AG04450 (cell line): ENCODE data around the gene CDADC1. TPM values are rescaled to one million over a fixed set of nuclear protein-coding genes. Genes with fewer than 3 reads are reported as not detected.

Experiments
- CTCF ChIA-PET: fragments of 300-600, 350-600 bp; formaldehyde crosslinking; extraction: SDS; loops from one replicate; lab custom pipeline; 2022; ENCODE audit warnings: antibody characterized with exemption, inconsistent platforms; lab: Charles Lee
- POLR2A ChIA-PET: fragments of 350-600 bp; formaldehyde crosslinking; extraction: SDS; loops from one replicate; lab custom pipeline; 2021; ENCODE audit warnings: antibody characterized with exemption, inconsistent platforms; lab: Yijun Ruan, JAX
- DNase-seq: peaks from one replicate; pipeline ENCODE4 v3.0.0-alpha.2; 2011; ENCODE audit warnings: low read depth, low spot score
- H3K27ac ChIP-seq: one replicate; pipeline ENCODE4 v1.5.1; 2012; ENCODE audit warnings: low read depth, low read length, control low read depth
- H3K27me3 ChIP-seq: one replicate; pipeline ENCODE4 v1.6.0; 2012; ENCODE audit warnings: low read length; ENCODE audit not compliant: control insufficient read depth, insufficient read depth
- H3K4me3 ChIP-seq: 2 replicates; pipeline ENCODE4 v1.5.1; 2011; ENCODE audit warnings: mild to moderate bottlenecking, low read depth, low read length, control low read depth
- H3K9me3 ChIP-seq: 2 replicates; pipeline ENCODE4 v1.5.1; 2012; ENCODE audit warnings: low read length; ENCODE audit not compliant: control insufficient read depth, insufficient read depth
- CTCF ChIP-seq: IDR thresholded peaks from 2 replicates; pipeline ENCODE4 v1.5.1; 2011; ENCODE audit warnings: low read depth, low read length, control low read depth, inconsistent platforms
- polyA plus RNA-seq: library from polyadenylated mRNA; depleted of rRNA; stranded (reverse); fragments of >200 nt; gene quantifications from 2 replicates; pipeline ENCODE4 v1.2.3, GENCODE V29; 2011

CDADC1 gene
- polyA plus RNA-seq, 1 experiment = 6.4 TPM

DNA sequence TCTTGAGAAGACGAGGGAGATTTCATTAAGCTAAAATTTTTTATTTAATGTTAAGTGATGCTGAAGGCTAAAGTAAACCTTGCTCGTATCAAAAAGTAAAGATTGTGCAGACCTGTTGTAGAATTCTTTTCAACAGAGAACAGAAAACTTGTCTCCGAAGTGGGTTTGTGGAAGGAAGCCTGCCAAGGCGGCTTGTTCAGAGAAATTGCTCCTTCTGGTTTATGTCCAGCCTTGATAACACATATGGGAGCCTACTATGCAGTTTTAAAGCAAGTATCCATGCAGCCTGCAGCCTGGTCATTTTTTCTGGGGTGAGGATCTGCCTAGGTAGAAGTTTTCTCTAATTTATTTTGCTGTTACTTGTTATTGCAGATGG, 26.1 kb upstream of the CDADC1 start:
- ChIA-PET POLR2A (no interaction called here), CTCF (interaction anchor here (0.6 to 1.3 kb wide), 3 partner anchors 17 to 59 kb away, joined by 3 to 6 read pairs (median 4); no protein-coding TSS in a partner anchor)
- Histone ChIP-seq H3K27me3 (peaks cover 73% of the 10 kb centered on the region), H3K27ac (no peak overlapping the region), H3K9me3 (peaks cover 4% of the 10 kb centered on the region; the same call in 1 of the 2 replicates), H3K4me3 (no peak overlapping the region)
- no peak for DNase-seq
- no peak for TF ChIP-seq CTCF

DNA sequence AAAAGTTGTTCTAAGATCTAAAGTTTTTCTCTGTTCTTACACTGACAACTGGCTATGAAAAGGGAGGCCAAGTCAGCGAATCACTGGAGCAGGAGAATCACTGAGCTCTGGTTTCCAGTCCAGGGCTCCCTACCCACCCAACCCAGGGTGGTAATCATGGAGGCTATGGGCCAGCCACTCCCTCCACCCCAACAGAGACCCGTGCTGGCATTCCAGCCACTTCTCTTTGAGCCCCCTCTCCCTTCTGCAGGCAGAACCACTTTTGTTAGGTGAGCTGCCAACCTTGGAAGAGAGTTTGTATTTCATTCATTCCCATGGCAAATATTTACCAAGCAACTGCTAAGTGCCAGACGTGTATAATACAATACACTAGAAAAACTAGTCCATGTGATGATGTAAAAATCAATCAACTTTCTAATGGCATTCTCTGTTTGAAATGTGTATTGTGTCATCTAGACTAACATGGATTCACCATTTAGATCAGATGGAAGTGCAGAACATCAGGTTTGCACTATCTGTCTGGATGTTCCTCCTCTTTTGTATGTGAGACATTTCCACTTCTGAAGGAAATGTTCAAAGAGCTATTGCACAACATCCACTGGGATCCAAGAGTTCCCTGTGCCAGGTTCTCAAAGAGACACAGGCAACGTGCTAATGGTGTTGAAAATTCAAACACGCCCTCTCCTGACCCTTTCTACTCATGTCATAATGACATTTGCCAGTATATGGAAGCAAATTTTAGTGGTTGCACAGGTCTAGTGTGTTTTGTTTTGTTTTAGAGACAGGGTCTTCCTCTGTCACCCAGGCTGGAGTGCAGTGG, 22.3 kb upstream of the CDADC1 start:
- CTCF ChIA-PET = no interaction called here
- no peak for TF ChIP-seq CTCF
- no peaks in the 10 kb centered on the region; the same call in 1 of the 2 replicates for H3K9me3 ChIP-seq
- H3K27ac ChIP-seq = no peak overlapping the region
- POLR2A ChIA-PET = no interaction called here
- peaks cover 42% of the 10 kb centered on the region for H3K27me3 ChIP-seq
- no peak for DNase-seq
- no peak overlapping the region for H3K4me3 ChIP-seq

DNA sequence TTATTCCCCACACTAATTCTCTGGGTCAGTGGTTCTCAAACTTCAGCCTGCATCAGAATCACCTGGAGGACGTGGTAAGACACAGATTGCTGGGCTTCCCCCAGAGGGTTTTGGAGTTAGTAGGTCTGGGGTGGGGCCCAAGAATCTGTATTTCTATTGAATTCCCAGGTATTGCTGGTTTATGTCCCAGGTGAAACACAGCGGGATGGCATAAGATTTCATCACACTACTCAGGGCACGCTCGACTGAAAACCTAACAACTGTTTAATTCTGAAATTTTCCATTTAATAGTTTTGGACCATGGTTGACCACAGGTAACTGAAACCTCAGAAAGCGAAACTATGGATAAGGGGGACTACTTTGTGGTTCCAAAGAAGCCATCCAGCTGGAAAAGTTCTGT, 21.1 kb upstream of the CDADC1 start:
- Histone ChIP-seq H3K9me3 (no peaks in the 10 kb centered on the region), H3K4me3 (no peak overlapping the region), H3K27ac (no peak overlapping the region), H3K27me3 (peaks cover 33% of the 10 kb centered on the region)
- POLR2A ChIA-PET = no interaction called here
- DNase-seq = no peak
- CTCF ChIA-PET = no interaction called here
- TF ChIP-seq CTCF = no peak

- no peak for TF ChIP-seq CTCF
- Histone ChIP-seq H3K9me3 (no peaks in the 10 kb centered on the region), H3K27ac (no peak overlapping the region), H3K4me3 (no peak overlapping the region), H3K27me3 (no peaks in the 10 kb centered on the region)
- ChIA-PET CTCF (no interaction called here), POLR2A (no interaction called here)
- DNase-seq = no peak
Observed at GRCh38 chr13:49234741-49235140, 13.0 kb upstream of the CDADC1 start.

DNA sequence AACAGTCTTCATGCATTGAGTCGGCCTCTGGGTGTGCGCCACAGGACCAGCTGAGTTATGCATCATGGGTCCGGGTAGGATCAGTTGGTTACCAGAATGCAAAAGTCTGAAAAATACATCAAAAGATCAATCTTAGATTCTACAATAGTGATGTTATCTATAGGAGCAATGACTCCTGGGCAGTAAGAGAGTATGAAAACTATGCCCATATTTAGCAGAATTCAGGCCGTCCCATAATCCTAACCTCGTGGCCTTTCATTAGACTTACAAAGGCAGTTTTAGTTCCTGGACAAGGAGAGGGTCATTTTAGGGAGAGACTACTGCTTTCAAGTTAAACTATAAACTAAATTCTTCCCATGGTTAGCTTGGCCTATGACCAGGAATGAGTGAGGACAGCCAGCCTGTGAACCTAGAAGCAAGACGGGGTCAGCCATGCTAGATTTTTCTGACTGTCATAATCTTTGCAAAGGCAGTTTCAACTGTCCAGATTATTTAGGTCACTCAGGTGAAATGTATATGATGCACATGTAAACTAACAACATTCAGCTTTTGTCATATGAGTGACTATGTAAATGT, 11.8 kb upstream of the CDADC1 start:
- no peak for TF ChIP-seq CTCF
- POLR2A ChIA-PET = no interaction called here
- H3K4me3 ChIP-seq = no peak overlapping the region

More for the DNA sequence above, 11.8 kb upstream of the CDADC1 start:
- Histone ChIP-seq H3K27ac (no peak overlapping the region), H3K27me3 (no peaks in the 10 kb centered on the region), H3K9me3 (no peaks in the 10 kb centered on the region)
- CTCF ChIA-PET = interaction anchor here (1.6 kb wide), 1 partner anchor 45 kb away, joined by 5 read pairs; no protein-coding TSS in a partner anchor
- no peak for DNase-seq
